ENCODE results near the gene OR13C3.

DNA sequence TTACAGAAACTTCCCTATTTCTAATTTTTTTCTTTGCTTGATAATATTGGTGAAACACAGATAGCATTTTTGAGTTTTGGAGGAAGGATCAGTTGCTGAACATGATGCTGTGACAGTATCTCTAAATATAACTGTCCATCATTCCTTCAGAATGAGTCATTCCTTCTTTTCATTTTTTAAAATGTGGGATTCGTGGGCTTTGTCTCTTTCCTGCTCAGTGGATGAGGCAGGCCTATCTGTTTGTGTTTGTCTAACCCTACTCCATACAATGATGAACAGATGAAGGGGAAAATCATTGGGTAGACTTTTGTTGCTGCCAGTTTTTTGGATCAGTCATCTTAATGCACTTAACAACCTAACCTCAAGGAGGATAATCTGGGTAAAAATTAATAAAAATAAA lies 16.6 kb upstream of the OR13C3 start:
- TF ChIP-seq, protein P1, sequence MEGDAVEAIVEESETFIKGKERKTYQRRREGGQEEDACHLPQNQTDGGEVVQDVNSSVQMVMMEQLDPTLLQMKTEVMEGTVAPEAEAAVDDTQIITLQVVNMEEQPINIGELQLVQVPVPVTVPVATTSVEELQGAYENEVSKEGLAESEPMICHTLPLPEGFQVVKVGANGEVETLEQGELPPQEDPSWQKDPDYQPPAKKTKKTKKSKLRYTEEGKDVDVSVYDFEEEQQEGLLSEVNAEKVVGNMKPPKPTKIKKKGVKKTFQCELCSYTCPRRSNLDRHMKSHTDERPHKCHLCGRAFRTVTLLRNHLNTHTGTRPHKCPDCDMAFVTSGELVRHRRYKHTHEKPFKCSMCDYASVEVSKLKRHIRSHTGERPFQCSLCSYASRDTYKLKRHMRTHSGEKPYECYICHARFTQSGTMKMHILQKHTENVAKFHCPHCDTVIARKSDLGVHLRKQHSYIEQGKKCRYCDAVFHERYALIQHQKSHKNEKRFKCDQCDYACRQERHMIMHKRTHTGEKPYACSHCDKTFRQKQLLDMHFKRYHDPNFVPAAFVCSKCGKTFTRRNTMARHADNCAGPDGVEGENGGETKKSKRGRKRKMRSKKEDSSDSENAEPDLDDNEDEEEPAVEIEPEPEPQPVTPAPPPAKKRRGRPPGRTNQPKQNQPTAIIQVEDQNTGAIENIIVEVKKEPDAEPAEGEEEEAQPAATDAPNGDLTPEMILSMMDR (conservative IDR thresholded peaks at IDR 0.05 in 1 of 2, IDR thresholded peaks at IDR 0.05 in 1 of 2; ENCODE audit: low read depth in 1 of 2, low read length in 2 of 2) = no peak
- TF ChIP-seq EZH2 (IDR thresholded peaks at IDR 0.05; ENCODE audit: low read length, missing control alignments) = no peak
